SU-DHL-6 (cell line): ENCODE measurements around the gene LILRB2.

Experiments used
- CTCF ChIP-seq: fragments of 200-600 bp; sonication (generic); IDR thresholded peaks from one replicate; pipeline ENCODE4 v1.5.1; 2017; ENCODE audit warnings: antibody characterized with exemption, mild to moderate bottlenecking, low read length, moderate library complexity; ENCODE audit not compliant: insufficient read depth, poor library complexity, severe bottlenecking
- EZH2phosphoT487 ChIP-seq: fragments of 200-600 bp; sonication (generic), shearing (Covaris generic); conservative IDR thresholded peaks from 2 replicates; pipeline ENCODE4 v1.6.1; 2018; ENCODE audit warnings: mild to moderate bottlenecking, antibody characterized with exemption, low read length, moderate library complexity, mixed read lengths

- TF ChIP-seq CTCF (no peak), EZH2phosphoT487 (no peak)
Observed at GRCh38 chr19:54271106-54271505, 9.8 kb downstream of the LILRB2 start.
